Measurements from ENCODE around the gene ZC3H13. TPM values are rescaled to one million over a fixed set of nuclear protein-coding genes. Genes with fewer than 3 reads are reported as not detected.

ZC3H13 gene
- total and polyA plus RNA-seq, 12 donors: 11.2 to 43.9 (median 24.5) TPM

DNA sequence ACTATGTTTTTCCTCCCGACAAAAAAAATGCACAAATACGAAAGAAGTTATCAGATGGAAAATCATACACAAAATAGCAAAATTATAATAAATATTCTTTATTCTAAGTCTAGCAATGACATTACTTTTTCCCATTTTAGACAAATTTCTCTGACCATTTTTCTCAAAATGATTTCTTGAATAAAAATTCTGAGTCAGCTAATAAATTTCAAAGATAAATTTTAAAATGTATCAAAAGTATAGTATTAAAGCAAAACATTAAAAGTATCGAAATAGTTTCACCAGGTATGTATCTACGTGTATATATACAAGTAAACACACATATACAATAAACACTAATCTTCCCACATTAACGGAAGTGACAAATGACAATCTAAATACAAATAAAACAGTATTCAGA, 8.9 kb downstream of the ZC3H13 start:
- Histone ChIP-seq H3K27ac (no peak overlapping the region), H3K36me3 (replicated peaks in 1 of 2) (peaks cover 0 to 22% of the 10 kb centered on the region in 2 donors), H3K4me1 (replicated peaks in 1 of 2) (peaks cover 0 to 20% of the 10 kb centered on the region in 2 donors), H3K27me3 (no peaks in the 10 kb centered on the region), H3K9me3 (replicated peaks in 1 of 3) (no peaks in the 10 kb centered on the region), H3K4me3 (no peak overlapping the region)
- 95 to 97% (median 96%) methylated on average over 5 of the region's 5 CpGs for whole genome bisulfite sequencing, 4 donors
- no peak for DNase-seq
- intact Hi-C loops (cut with DNase I): no loop called here
- TF ChIP-seq, protein P1, sequence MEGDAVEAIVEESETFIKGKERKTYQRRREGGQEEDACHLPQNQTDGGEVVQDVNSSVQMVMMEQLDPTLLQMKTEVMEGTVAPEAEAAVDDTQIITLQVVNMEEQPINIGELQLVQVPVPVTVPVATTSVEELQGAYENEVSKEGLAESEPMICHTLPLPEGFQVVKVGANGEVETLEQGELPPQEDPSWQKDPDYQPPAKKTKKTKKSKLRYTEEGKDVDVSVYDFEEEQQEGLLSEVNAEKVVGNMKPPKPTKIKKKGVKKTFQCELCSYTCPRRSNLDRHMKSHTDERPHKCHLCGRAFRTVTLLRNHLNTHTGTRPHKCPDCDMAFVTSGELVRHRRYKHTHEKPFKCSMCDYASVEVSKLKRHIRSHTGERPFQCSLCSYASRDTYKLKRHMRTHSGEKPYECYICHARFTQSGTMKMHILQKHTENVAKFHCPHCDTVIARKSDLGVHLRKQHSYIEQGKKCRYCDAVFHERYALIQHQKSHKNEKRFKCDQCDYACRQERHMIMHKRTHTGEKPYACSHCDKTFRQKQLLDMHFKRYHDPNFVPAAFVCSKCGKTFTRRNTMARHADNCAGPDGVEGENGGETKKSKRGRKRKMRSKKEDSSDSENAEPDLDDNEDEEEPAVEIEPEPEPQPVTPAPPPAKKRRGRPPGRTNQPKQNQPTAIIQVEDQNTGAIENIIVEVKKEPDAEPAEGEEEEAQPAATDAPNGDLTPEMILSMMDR (IDR thresholded peaks at IDR 0.05): no peak
- no peak for TF ChIP-seq POLR2A (IDR thresholded peaks at IDR 0.05)

- TF ChIP-seq POLR2A (IDR thresholded peaks at IDR 0.05): no peak
- TF ChIP-seq, protein P1 (IDR thresholded peaks at IDR 0.05): no peak
- Histone ChIP-seq H3K4me1 (replicated peaks in 1 of 2) (peaks cover 0 to 11% of the 10 kb centered on the region in 2 donors), H3K4me3 (no peak overlapping the region), H3K27ac (no peak overlapping the region), H3K27me3 (no peaks in the 10 kb centered on the region), H3K9me3 (replicated peaks in 1 of 3) (no peaks in the 10 kb centered on the region), H3K36me3 (replicated peaks in 1 of 2) (peaks cover 0 to 32% of the 10 kb centered on the region in 2 donors)
- intact Hi-C loops (cut with DNase I): no loop called here
- no peak for DNase-seq
- 90 to 93% (median 92%) methylated on average over 4 of the region's 4 CpGs for WGBS, 4 donors
Measured at GRCh38 chr13:46041419-46041839, 11.1 kb downstream of the ZC3H13 start.

GRCh38 chr13:46040763-46041162, 11.8 kb downstream of the ZC3H13 start:
- no peak for TF ChIP-seq POLR2A (IDR thresholded peaks at IDR 0.05)
- TF ChIP-seq, protein P1 (IDR thresholded peaks at IDR 0.05): no peak
- no peak for DNase-seq
- Histone ChIP-seq H3K36me3 (replicated peaks in 1 of 2) (peaks cover 0 to 32% of the 10 kb centered on the region in 2 donors), H3K4me3 (no peak overlapping the region), H3K27ac (no peak overlapping the region), H3K27me3 (no peaks in the 10 kb centered on the region), H3K4me1 (replicated peaks in 1 of 2) (peaks cover 0 to 11% of the 10 kb centered on the region in 2 donors), H3K9me3 (replicated peaks in 1 of 3) (no peaks in the 10 kb centered on the region)
- intact Hi-C loops (cut with DNase I): no loop called here
- WGBS, 4 donors: 76 to 80% (median 79%) methylated on average over 2 of the region's 2 CpGs

- H3K4me1 ChIP-seq (replicated peaks in 1 of 2): peaks cover 0 to under 1% of the 10 kb centered on the region in 2 donors
- WGBS, 4 donors: 96 to 99% (median 97%) methylated on average over 6 of the region's 6 CpGs
Measured at GRCh38 chr13:46039411-46040182, 12.9 kb downstream of the ZC3H13 start.

More at GRCh38 chr13:46039411-46040182, 12.9 kb downstream of the ZC3H13 start:
- Histone ChIP-seq H3K4me3 (no peak overlapping the region), H3K9me3 (replicated peaks in 1 of 3) (no peaks in the 10 kb centered on the region), H3K27me3 (no peaks in the 10 kb centered on the region), H3K27ac (no peak overlapping the region), H3K36me3 (replicated peaks in 1 of 2) (peaks cover 0 to 32% of the 10 kb centered on the region in 2 donors)
- TF ChIP-seq, protein P1 (IDR thresholded peaks at IDR 0.05): no peak
- no peak for TF ChIP-seq POLR2A (IDR thresholded peaks at IDR 0.05)
- intact Hi-C loops (cut with DNase I): no loop called here
- DNase-seq: no peak

Measured in adrenal gland (tissue), 12 donors.